Spleen (tissue), 11 donors: ENCODE measurements around the gene AXDND1. TPM values are rescaled to one million over a fixed set of nuclear protein-coding genes. Genes with fewer than 3 reads are reported as not detected.
A peak's percentile ranks its signal among the peaks of the same experiment; 100 is the strongest.

Source experiments
- DNase-seq: peaks from one replicate; pipeline ENCODE4 v3.0.0-alpha.2; 2020
- H3K27ac ChIP-seq, 8 donors: fragments of 200-600 bp; sonication (generic) in 7 of 8; 1 replicate in 4 of 8; 2 replicates in 4 of 8; pipeline versions ENCODE4 v1.5.0 to v1.8.0; 2016 to 2021; ENCODE audit warnings: inconsistent platforms in 4 of 8, mild to moderate bottlenecking in 4 of 8, moderate library complexity in 1 of 8
- H3K27me3 ChIP-seq, 7 donors: fragments of 200-600 bp; sonication (generic) in 6 of 7; replicated peaks in 1 of 7; 1 replicate in 4 of 7; 2 replicates in 3 of 7; pipeline versions ENCODE4 v1.5.0 to v1.8.0; 2016 to 2021; ENCODE audit warnings: inconsistent platforms in 3 of 7, mild to moderate bottlenecking in 1 of 7
- H3K36me3 ChIP-seq, 6 donors: fragments of 200-600 bp; sonication (generic) in 5 of 6; 1 replicate in 4 of 6; 2 replicates in 2 of 6; pipeline versions ENCODE4 v1.5.0 to v1.8.0; 2016 to 2021; ENCODE audit warnings: inconsistent platforms in 2 of 6
- H3K4me1 ChIP-seq, 6 donors: fragments of 200-600 bp; sonication (generic) in 5 of 6; 1 replicate in 3 of 6; 2 replicates in 3 of 6; pipeline versions ENCODE4 v1.5.0 to v1.8.0; 2016 to 2021; ENCODE audit warnings: inconsistent platforms in 3 of 6
- H3K4me3 ChIP-seq, 8 donors: fragments of 200-600 bp; sonication (generic) in 7 of 8; 1 replicate in 4 of 8; 2 replicates in 4 of 8; pipeline versions ENCODE4 v1.5.0 to v1.8.0; 2016 to 2021; ENCODE audit warnings: inconsistent platforms in 4 of 8, mild to moderate bottlenecking in 4 of 8, moderate library complexity in 2 of 8
- H3K9me3 ChIP-seq, 8 donors: fragments of 200-600 bp; sonication (generic) in 7 of 8; 1 replicate in 4 of 8; 2 replicates in 4 of 8; pipeline versions ENCODE4 v1.5.0 to v1.8.0; 2016 to 2021; ENCODE audit warnings: inconsistent platforms in 4 of 8
- CTCF ChIP-seq, 11 experiments: fragments of 200-600 bp in 7 of 11; fragments of 450-650 bp in 4 of 11; sonication (generic) in 4 of 11; IDR thresholded peaks in 8 of 11; conservative IDR thresholded peaks in 3 of 11; 1 replicate in 7 of 11; 2 replicates in 4 of 11; pipeline versions ENCODE4 v1.4.0 to v1.8.0; 2016 to 2021; ENCODE audit warnings: antibody characterized with exemption in 11 of 11, inconsistent platforms in 4 of 11, mild to moderate bottlenecking in 1 of 11
- POLR2A ChIP-seq, 3 donors: fragments of 450-650 bp; IDR thresholded peaks; one replicate each; pipeline ENCODE4 v1.5.1; 2017; ENCODE audit warnings: antibody characterized with exemption in 3 of 3, mild to moderate bottlenecking in 1 of 3
- POLR2AphosphoS5 ChIP-seq, 3 donors: sonication (generic); formaldehyde crosslinking; IDR thresholded peaks; one replicate each; pipeline ENCODE4 v1.5.1; 2017; ENCODE audit warnings: antibody characterized with exemption in 3 of 3
- WGBS, 5 donors: extraction: QIAGEN DNeasy Blood & Tissue Kit in 3 of 5; methylation state at CpG; one replicate each; pipeline versions ENCODE4 v1.1.5 to v1.1.7; 2013 to 2018; 5-methylcytosine and 5-hydroxymethylcytosine counted together
- intact Hi-C: fragments of 100-400 bp; cut with DNase I; formaldehyde crosslinking; loops from one replicate; pipeline ENCODE4 v1.15.0; 2023; ENCODE audit warnings: low total_unique reads
- polyA plus RNA-seq, 3 donors: library from polyadenylated mRNA; stranded (reverse); fragments of 200-250 nt; gene quantifications; one replicate each; pipeline ENCODE4 v1.2.1, GENCODE V29; 2013
- total RNA-seq, 7 donors: library from RNA; depleted of rRNA in 3 of 7; stranded (reverse); fragments of >200 nt in 3 of 7; fragmentation: NEBNext Ultra II Directional in 4 of 7; extraction: Animal tissue kit (Norgen Biotek cat#: 25700) in 4 of 7; gene quantifications; one replicate each; pipeline versions ENCODE4 v1.1.0 to v1.2.1, GENCODE V29; 2016 to 2021
- donor health status: healthy with polysubstance abuse.
- donor health status: DM: no; HTN: no; CAD: no; lungs with moderate emphysema.
- donor health status: DM: no; HTN: no; CAD: no.
- donor health status: Bipolar disorder and iron deficiency.
- donor health status: healthy.
- donor health status: DM: no; HTN: no; CAD: no.
- donor health status: DM: yes; HTN: yes; CAD: no.

Gene AXDND1
- total and polyA plus RNA-seq, 10 donors, result 0.19 to 0.66 (median 0.21) TPM; not detected in 6

- Histone ChIP-seq H3K27me3 (peaks cover 0 to 69% (median 12%) of the 10 kb centered on the region in 7 donors), H3K4me3 (peak within 1 kb of the TSS in 4 of 8 donors; percentile 2 to 37 (median 9)), H3K36me3 (no peaks in the 10 kb centered on the region), H3K9me3 (peaks cover 0 to 5% (median 0%) of the 10 kb centered on the region in 8 donors), H3K27ac (no peak within 1 kb of the TSS), H3K4me1 (peaks cover 0 to 8% (median 2%) of the 10 kb centered on the region in 6 donors)
- DNase-seq, result peak; percentile 71
- WGBS, 5 donors, result 19 to 42% (median 22%) methylated on average over 35 to 75 of the region's 75 CpGs
- intact Hi-C loops, result no loop called here
- no peak for TF ChIP-seq POLR2AphosphoS5 (IDR thresholded peaks at IDR 0.05)
- TF ChIP-seq CTCF (IDR thresholded peaks at IDR 0.05 in 8 of 11, conservative IDR thresholded peaks at IDR 0.05 in 3 of 11), result no peak
- no peak for TF ChIP-seq POLR2A (IDR thresholded peaks at IDR 0.05)
Measured at GRCh38 chr1:179591592-179592580, 226.1 kb downstream of the AXDND1 start, which contains the start of gene TDRD5. Gene TDRD5 (plus strand): TSS chr1:179591832. CDS start chr1:179592616, 784 bp downstream.

GRCh38 chr1:179598631-179599030 is 232.9 kb downstream of the AXDND1 start:
- Histone ChIP-seq H3K4me1 (no peaks in the 10 kb centered on the region), H3K36me3 (no peaks in the 10 kb centered on the region), H3K27me3 (peaks cover 0 to 22% (median 0%) of the 10 kb centered on the region in 7 donors), H3K4me3 (no peak overlapping the region), H3K27ac (no peak overlapping the region), H3K9me3 (peaks cover 0 to 6% (median 0%) of the 10 kb centered on the region in 8 donors)
- 15 to 27% (median 26%) methylated on average over 1 of the region's 1 CpG for WGBS, 5 donors
- no peak for DNase-seq
- TF ChIP-seq CTCF (IDR thresholded peaks at IDR 0.05 in 8 of 11, conservative IDR thresholded peaks at IDR 0.05 in 3 of 11) (no peak), POLR2A (IDR thresholded peaks at IDR 0.05) (no peak), POLR2AphosphoS5 (IDR thresholded peaks at IDR 0.05) (no peak)
- intact Hi-C loops, result no loop called here

GRCh38 chr1:179599623-179600249 is 234.0 kb downstream of the AXDND1 start:
- no peak for DNase-seq
- TF ChIP-seq POLR2AphosphoS5 (IDR thresholded peaks at IDR 0.05), result no peak
- TF ChIP-seq POLR2A (IDR thresholded peaks at IDR 0.05), result no peak
- TF ChIP-seq CTCF (IDR thresholded peaks at IDR 0.05 in 8 of 11, conservative IDR thresholded peaks at IDR 0.05 in 3 of 11), result peak in 4 of 11 experiments; percentile 17 to 32 (median 22)
- Histone ChIP-seq H3K4me3 (no peak overlapping the region), H3K9me3 (peaks cover 0 to 7% (median 0%) of the 10 kb centered on the region in 8 donors), H3K36me3 (no peaks in the 10 kb centered on the region), H3K4me1 (no peaks in the 10 kb centered on the region), H3K27ac (no peak overlapping the region), H3K27me3 (peaks cover 0 to 19% (median 0%) of the 10 kb centered on the region in 7 donors)
- intact Hi-C loops, result no loop called here
